WTC11 (cell line): Measurements from ENCODE around the gene SLC25A17.

Source experiments
- CREB1 ChIP-seq: sonication (generic); formaldehyde crosslinking; IDR thresholded peaks from 2 replicates; pipeline ENCODE4 v1.8.0; 2023; ENCODE audit warnings: mild to moderate bottlenecking, missing genetic modification reagents
- CREM ChIP-seq: sonication (generic); formaldehyde crosslinking; IDR thresholded peaks from 2 replicates; pipeline ENCODE4 v1.8.1; 2022; ENCODE audit warnings: mild to moderate bottlenecking, missing genetic modification reagents, moderate library complexity
- FOXP1 ChIP-seq: sonication (generic); formaldehyde crosslinking; IDR thresholded peaks from 2 replicates; pipeline ENCODE4 v1.8.0; 2022; ENCODE audit warnings: missing genetic modification reagents, mild to moderate bottlenecking, moderate library complexity, borderline replicate concordance
- JUN ChIP-seq: sonication (generic); formaldehyde crosslinking; IDR thresholded peaks from 2 replicates; pipeline ENCODE4 v1.8.0; 2023; ENCODE audit warnings: mild to moderate bottlenecking, missing genetic modification reagents
- SP1 ChIP-seq: sonication (generic); formaldehyde crosslinking; conservative IDR thresholded peaks from 2 replicates; pipeline ENCODE4 v1.8.1; 2022; ENCODE audit warnings: missing genetic modification reagents
- TF ChIP-seq, protein P1 (sequence below): fragments of 200-600 bp; IDR thresholded peaks from 2 replicates; pipeline ENCODE4 v1.8.0; 2022; ENCODE audit warnings: antibody characterized with exemption
- TF ChIP-seq, protein P2 (sequence below): sonication (generic); formaldehyde crosslinking; IDR thresholded peaks from 2 replicates; pipeline ENCODE4 v1.8.0; 2022; ENCODE audit warnings: mild to moderate bottlenecking, missing genetic modification reagents

DNA sequence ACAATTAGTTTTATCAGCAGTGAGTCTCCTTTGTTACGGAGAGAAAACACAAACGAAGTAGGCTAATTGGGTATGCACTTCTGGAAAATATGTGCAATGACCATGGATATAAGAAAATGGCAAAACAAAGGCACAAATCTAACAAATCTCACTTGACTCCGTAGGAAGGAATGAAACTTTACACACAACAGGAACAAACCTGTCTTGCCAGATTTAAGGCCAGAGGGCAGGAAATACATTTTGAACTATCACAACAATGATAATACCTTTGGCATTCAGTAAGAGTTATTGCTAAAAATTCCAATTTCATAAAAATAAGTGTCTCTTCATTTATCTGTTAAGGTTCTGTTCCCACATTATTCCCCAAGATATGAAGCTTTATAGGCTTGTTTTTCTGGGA is 36.6 kb downstream of the SLC25A17 start:
- TF ChIP-seq, protein P1, sequence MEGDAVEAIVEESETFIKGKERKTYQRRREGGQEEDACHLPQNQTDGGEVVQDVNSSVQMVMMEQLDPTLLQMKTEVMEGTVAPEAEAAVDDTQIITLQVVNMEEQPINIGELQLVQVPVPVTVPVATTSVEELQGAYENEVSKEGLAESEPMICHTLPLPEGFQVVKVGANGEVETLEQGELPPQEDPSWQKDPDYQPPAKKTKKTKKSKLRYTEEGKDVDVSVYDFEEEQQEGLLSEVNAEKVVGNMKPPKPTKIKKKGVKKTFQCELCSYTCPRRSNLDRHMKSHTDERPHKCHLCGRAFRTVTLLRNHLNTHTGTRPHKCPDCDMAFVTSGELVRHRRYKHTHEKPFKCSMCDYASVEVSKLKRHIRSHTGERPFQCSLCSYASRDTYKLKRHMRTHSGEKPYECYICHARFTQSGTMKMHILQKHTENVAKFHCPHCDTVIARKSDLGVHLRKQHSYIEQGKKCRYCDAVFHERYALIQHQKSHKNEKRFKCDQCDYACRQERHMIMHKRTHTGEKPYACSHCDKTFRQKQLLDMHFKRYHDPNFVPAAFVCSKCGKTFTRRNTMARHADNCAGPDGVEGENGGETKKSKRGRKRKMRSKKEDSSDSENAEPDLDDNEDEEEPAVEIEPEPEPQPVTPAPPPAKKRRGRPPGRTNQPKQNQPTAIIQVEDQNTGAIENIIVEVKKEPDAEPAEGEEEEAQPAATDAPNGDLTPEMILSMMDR = no peak
- TF ChIP-seq FOXP1 = no peak
- TF ChIP-seq, protein P2, sequence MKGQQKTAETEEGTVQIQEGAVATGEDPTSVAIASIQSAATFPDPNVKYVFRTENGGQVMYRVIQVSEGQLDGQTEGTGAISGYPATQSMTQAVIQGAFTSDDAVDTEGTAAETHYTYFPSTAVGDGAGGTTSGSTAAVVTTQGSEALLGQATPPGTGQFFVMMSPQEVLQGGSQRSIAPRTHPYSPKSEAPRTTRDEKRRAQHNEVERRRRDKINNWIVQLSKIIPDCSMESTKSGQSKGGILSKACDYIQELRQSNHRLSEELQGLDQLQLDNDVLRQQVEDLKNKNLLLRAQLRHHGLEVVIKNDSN (CRISPR knock-in tag) = no peak
- no peak for TF ChIP-seq JUN (CRISPR knock-in tag)
- TF ChIP-seq CREM (CRISPR knock-in tag) = no peak
- TF ChIP-seq SP1 = no peak
- no peak for TF ChIP-seq CREB1 (CRISPR knock-in tag)
